Measurements from ENCODE around the gene USP40.

GRCh38 chr2:233442028-233442310 lies 124.6 kb downstream of the USP40 start:
- TF ChIP-seq EZH2 (IDR thresholded peaks at IDR 0.05; ENCODE audit: low read depth, unreplicated experiment) (no peak), JUNB (IDR thresholded peaks at IDR 0.05; ENCODE audit: unreplicated experiment) (no peak), STAT1 (IDR thresholded peaks at IDR 0.05; ENCODE audit: unreplicated experiment) (no peak), EZH2phosphoT487 (IDR thresholded peaks at IDR 0.05; ENCODE audit: unreplicated experiment) (no peak), POLR2AphosphoS5 (IDR thresholded peaks at IDR 0.05; ENCODE audit: low read depth) (no peak), CREB1 (CRISPR knock-in tag; IDR thresholded peaks at IDR 0.05; ENCODE audit: low read depth) (no peak), ZNF114 (CRISPR knock-in tag; IDR thresholded peaks at IDR 0.05) (no peak), ZNF331 (CRISPR knock-in tag; IDR thresholded peaks at IDR 0.05; ENCODE audit: low read depth) (no peak), ETS1 (IDR thresholded peaks at IDR 0.05) (no peak), ZNF462 (CRISPR knock-in tag; IDR thresholded peaks at IDR 0.05) (no peak)
- TF ChIP-seq, protein P1, sequence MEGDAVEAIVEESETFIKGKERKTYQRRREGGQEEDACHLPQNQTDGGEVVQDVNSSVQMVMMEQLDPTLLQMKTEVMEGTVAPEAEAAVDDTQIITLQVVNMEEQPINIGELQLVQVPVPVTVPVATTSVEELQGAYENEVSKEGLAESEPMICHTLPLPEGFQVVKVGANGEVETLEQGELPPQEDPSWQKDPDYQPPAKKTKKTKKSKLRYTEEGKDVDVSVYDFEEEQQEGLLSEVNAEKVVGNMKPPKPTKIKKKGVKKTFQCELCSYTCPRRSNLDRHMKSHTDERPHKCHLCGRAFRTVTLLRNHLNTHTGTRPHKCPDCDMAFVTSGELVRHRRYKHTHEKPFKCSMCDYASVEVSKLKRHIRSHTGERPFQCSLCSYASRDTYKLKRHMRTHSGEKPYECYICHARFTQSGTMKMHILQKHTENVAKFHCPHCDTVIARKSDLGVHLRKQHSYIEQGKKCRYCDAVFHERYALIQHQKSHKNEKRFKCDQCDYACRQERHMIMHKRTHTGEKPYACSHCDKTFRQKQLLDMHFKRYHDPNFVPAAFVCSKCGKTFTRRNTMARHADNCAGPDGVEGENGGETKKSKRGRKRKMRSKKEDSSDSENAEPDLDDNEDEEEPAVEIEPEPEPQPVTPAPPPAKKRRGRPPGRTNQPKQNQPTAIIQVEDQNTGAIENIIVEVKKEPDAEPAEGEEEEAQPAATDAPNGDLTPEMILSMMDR (conservative IDR thresholded peaks at IDR 0.05; ENCODE audit: low read depth in 2 of 2) = no peak
- TF ChIP-seq, protein P2, sequence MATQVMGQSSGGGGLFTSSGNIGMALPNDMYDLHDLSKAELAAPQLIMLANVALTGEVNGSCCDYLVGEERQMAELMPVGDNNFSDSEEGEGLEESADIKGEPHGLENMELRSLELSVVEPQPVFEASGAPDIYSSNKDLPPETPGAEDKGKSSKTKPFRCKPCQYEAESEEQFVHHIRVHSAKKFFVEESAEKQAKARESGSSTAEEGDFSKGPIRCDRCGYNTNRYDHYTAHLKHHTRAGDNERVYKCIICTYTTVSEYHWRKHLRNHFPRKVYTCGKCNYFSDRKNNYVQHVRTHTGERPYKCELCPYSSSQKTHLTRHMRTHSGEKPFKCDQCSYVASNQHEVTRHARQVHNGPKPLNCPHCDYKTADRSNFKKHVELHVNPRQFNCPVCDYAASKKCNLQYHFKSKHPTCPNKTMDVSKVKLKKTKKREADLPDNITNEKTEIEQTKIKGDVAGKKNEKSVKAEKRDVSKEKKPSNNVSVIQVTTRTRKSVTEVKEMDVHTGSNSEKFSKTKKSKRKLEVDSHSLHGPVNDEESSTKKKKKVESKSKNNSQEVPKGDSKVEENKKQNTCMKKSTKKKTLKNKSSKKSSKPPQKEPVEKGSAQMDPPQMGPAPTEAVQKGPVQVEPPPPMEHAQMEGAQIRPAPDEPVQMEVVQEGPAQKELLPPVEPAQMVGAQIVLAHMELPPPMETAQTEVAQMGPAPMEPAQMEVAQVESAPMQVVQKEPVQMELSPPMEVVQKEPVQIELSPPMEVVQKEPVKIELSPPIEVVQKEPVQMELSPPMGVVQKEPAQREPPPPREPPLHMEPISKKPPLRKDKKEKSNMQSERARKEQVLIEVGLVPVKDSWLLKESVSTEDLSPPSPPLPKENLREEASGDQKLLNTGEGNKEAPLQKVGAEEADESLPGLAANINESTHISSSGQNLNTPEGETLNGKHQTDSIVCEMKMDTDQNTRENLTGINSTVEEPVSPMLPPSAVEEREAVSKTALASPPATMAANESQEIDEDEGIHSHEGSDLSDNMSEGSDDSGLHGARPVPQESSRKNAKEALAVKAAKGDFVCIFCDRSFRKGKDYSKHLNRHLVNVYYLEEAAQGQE (IDR thresholded peaks at IDR 0.05; ENCODE audit: unreplicated experiment) = no peak

Measured in GM23338 (cell line).